ENCODE data around the gene SHROOM2.
"Not testable (repeated sequence)": the region's sequence is repeated elsewhere in the genome, so short reads cannot be mapped to it uniquely, and the experiment has no call there.

Gene SHROOM2, protein sequence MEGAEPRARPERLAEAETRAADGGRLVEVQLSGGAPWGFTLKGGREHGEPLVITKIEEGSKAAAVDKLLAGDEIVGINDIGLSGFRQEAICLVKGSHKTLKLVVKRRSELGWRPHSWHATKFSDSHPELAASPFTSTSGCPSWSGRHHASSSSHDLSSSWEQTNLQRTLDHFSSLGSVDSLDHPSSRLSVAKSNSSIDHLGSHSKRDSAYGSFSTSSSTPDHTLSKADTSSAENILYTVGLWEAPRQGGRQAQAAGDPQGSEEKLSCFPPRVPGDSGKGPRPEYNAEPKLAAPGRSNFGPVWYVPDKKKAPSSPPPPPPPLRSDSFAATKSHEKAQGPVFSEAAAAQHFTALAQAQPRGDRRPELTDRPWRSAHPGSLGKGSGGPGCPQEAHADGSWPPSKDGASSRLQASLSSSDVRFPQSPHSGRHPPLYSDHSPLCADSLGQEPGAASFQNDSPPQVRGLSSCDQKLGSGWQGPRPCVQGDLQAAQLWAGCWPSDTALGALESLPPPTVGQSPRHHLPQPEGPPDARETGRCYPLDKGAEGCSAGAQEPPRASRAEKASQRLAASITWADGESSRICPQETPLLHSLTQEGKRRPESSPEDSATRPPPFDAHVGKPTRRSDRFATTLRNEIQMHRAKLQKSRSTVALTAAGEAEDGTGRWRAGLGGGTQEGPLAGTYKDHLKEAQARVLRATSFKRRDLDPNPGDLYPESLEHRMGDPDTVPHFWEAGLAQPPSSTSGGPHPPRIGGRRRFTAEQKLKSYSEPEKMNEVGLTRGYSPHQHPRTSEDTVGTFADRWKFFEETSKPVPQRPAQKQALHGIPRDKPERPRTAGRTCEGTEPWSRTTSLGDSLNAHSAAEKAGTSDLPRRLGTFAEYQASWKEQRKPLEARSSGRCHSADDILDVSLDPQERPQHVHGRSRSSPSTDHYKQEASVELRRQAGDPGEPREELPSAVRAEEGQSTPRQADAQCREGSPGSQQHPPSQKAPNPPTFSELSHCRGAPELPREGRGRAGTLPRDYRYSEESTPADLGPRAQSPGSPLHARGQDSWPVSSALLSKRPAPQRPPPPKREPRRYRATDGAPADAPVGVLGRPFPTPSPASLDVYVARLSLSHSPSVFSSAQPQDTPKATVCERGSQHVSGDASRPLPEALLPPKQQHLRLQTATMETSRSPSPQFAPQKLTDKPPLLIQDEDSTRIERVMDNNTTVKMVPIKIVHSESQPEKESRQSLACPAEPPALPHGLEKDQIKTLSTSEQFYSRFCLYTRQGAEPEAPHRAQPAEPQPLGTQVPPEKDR (N-terminal part only)

DNA sequence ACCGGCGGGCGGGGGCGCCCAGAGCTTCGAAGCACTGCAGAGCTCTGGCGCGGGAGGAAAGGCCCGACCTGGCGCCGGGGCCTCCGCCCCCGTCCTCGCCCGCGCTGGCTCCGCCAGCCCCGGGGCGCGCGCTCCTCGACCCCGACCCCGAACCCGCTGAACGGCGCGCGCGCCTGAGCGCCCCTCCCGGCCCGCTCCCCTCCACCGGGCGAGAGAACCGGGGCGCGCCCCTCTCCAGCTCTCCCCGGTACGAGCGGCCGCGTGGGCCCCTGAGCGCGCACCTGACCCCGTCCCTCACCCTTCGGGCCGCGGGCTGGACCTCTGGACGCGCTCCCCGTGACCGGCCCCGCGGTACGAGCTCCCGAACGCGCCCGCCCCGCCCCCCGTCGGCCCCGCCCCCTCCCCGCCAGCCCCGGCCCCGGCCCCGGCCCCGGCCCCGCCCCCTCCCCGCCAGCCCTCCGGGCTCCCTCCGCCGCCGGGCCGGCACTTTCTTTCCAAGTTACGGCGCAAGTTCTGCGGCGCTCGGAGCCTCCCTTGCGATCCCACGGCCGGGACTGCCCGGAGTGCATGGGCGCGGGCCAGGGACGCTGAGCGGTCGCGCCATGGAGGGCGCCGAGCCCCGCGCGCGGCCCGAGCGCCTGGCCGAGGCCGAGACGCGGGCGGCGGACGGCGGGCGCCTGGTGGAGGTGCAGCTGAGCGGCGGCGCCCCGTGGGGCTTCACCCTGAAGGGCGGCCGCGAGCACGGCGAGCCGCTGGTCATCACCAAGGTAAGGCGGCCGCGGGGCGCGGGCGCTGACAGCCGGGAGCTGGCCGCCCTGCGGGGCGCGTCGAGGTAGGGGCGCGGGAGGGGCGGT lies at the start of gene SHROOM2:
Gene SHROOM2 (plus strand): TSS at position 486 of the 854 bp plus-strand sequence. CDS start 117 bp downstream, at position 603.
- no peak for DNase-seq (ENCODE audit: low read depth in 1 of 2, low spot score in 1 of 2)

DNA sequence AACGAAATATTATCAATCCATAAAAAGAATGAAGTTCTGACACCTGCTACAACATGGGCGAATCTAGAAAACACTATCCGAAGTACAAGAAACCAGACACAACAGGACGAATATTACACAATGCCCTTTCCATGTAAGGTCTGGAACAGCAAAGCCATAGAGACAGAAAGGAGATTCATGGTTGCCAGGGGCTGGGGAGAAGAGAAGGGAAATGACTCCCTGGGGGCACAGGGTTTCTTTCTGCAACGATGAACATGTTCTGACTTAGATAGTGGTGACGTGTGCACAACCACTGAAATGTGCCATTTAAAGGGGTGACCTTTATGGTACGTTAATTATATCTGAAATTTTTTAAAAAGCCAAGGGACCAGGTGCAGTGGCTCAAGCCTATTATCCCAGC lies 48.9 kb upstream of the SHROOM2 start:
- no peak for DNase-seq (ENCODE audit: low read depth in 1 of 2, low spot score in 1 of 2)

DNA sequence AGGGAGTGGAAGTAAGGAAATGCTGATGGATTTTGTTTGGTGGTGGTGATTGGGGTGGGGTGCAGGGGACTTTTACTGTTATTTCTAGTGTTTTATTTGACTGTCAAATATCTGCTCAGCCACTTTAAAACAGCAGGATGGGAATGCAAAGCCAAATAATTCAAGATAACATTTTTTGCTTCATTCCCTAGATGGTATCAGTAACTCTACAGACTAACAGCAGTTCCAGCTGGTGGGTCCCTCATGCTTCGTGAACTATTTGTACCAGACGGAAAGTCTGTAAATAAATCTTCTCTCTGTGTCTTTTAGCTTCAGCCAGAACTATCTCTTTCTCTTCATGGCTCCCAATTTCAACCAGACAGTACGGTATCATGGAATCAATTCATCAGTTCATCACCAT lies 48.1 kb upstream of the SHROOM2 start:
- no peak for DNase-seq (ENCODE audit: low read depth in 1 of 2, low spot score in 1 of 2)

- no peak for DNase-seq (ENCODE audit: low read depth in 1 of 2, low spot score in 1 of 2)
These were observed 47.1 kb upstream of the SHROOM2 start for GRCh38 chrX:9739130-9739529.

DNA sequence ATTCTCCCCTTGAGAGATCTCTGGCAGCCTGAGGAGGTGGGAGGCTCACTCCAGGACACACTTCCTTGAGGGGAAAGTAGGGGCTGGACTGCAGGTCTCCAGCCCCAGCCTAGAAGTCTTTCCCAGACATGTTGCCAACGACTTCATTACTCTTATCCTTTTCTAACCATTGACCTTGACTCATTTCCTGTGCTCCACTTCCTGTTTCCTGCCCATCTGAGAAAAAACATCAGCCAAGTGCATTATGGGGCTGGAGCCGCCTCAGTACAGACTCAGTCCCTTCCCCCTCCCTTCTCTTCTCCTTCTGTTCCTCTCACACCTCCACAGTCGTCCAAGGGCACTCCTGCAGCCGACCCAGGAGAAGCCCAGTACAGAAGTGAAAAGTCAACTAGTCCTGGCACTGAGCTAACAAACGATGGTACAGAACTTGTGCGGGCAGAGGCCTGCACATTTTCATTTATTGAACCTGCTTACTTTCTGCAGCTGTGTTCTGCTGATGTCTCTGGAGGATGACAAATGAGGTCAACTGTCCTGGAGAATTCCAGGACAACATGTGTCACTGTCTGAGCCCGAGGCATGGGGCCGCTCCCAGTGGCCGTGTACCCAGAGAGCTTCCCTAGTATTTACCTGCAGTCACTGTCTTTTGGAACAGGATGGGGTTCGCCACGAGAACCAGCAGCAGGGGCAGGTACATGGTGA lies 40.7 kb upstream of the SHROOM2 start:
- DNase-seq (ENCODE audit: low read depth in 1 of 2, low spot score in 1 of 2), result no peak

DNA sequence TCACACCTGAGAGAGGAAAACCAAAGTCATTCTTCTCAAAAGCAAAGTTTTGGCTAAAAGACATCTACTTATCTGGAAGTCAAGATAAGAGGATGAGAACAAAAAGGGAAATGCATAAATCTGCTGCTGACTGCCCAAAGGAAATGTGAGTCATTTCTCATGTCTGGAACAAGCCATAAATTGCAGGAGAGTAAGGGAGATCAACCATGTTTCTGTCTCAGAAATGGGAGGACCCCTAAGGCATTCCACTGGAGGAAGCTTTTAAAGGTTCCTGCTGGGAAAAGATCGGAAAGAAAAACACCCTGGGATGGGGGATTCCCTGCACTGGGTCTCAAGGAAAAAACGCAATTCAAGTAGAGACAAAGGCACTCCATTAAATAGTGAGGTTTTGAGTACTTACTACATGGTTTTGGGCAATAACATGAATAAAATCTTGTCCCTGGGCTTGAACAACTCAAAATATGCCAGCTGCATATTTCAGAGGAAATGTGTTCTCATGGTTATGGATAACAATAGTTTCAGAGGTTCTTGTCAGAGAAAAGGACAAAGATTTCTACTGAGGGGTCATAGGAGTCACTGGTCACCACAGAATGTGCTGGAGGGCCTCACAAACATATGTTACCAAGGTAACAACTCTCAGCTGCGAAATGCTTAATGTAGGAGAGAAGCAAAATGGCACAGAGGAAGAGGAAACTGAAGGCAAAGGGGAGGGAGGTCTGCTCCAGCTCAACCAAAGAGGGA lies 39.9 kb upstream of the SHROOM2 start:
- DNase-seq (ENCODE audit: low read depth in 1 of 2, low spot score in 1 of 2), result no peak

DNA sequence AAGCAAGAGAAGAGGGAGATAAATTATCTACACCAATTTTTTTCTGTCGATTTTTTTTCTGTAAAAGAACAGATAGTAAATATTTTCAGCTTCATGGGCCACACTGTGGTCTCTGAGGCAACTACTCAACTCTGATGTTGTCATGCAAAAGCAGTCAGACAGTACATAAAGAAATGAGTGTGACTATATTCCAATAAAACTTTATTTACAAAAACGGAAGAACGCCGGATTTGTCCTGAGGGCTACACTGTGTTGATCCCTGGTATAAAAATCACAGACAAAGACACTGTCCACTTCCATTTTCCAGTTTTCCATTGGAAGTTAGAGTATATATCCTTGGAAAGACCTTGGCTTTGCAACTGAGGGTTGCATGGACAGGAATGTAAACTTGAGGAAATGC lies 38.6 kb upstream of the SHROOM2 start:
- no peak for DNase-seq (ENCODE audit: low read depth in 1 of 2, low spot score in 1 of 2)

GRCh38 chrX:9749146-9749692 lies 37.0 kb upstream of the SHROOM2 start:
- no peak for DNase-seq (ENCODE audit: low read depth in 1 of 2, low spot score in 1 of 2)

DNA sequence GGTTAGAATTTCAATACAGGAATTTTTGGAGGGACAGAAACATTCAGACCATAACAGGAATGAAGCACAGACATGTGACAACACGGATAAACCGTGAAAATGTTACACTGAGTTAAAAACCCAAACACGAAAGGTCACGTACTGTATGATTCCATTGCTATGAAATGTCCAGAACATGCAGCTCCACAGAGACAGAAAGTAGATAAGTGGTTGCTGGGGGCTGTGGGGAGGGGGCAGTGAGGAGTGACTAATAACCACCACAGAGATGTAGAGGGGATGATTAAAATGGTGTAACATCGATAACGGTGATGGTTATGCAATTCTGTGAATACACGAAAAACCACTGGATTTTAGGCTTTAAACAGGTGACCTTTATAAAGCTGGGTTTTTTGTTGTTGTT lies 28.9 kb upstream of the SHROOM2 start:
- DNase-seq (ENCODE audit: low read depth in 1 of 2, low spot score in 1 of 2), result no peak

DNA sequence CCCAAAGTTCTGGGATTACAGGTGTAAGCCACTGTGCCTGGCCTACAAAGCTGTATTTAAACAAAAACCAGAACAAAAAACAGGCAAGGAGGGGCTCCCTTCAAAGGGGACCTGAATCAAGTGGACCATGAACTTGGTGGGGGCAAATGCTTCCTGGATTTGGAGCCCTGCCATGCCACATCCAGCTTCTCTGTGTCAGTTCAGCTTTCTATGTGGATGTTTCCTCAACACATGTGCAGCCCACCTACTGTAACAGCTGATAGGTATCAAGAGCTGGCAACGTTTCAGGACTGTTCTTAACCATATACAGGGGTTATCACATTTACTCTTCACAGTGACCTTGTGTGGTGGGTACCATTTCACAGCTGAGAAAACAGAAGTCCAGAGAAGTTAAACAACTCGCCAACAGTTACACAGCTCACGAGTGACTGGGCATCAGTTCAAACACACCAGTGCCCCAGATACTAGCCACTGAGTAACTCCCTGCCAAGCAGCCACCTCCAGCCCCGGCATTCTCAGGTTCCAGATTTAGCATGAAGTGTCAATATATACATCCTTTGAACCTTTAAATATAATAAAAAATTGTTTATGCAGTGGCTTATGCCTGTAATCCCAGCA lies 28.1 kb upstream of the SHROOM2 start:
- no peak for DNase-seq (ENCODE audit: low read depth in 1 of 2, low spot score in 1 of 2)

DNA sequence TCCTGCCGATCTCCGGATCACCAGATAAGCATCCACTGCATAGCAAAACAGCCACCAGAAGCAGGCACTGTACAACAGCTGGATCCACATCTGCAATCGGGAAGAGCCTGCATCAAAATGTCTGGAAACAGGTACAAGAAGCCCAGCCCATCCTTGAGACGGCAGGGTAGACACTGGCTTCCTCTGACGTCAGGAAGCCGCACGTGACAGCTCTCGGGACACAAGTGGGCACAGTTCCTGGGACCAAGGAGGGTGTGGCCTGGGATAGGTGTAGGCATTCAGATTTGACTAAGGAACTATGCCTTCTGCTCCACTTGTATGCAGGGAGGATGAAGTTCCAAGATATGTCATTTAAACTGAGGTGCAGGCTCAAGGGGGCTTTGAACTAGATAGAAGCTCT lies 26.9 kb upstream of the SHROOM2 start:
- DNase-seq (ENCODE audit: low read depth in 1 of 2, low spot score in 1 of 2), result no peak

DNA sequence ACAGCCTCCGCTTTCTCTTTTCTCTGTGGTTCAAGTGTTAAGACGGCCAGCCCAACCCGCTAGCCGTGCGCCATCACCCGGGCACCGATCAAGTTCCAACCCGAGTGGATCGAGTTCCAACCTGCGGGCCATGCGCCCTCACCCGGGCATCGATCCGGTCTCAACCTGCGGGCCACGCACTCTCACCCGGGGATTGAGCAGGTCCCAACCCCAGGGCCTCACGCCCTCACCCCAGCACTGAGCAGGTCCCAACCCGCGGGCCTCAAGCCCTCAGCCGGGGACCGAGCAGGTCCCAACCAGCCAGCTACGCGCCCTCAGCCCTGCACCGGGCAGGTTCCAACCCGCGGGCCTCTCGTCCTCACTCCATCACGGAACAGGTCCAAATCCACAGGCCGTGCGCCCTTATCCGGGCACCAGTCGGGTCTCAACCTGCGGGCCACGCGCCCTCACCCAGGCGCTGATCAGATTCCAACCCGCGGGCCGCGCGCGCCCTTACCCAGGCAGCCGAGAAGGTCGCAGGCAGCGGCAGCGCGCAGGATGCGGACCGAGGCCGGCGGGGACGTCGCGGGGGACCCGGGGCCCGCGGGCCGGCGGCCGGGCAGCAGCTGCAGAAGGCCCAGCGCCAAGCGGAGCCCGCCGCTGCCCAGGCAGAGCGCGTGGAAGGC lies 21.0 kb upstream of the SHROOM2 start:
- no peak for DNase-seq (ENCODE audit: low read depth in 1 of 2, low spot score in 1 of 2)

GRCh38 chrX:9765737-9766097 lies 20.5 kb upstream of the SHROOM2 start, which contains the start of gene GPR143:
TSS of gene GPR143 (minus strand) at chrX:9765847. CDS start at chrX:9765817, 30 bp downstream.
- no peak for DNase-seq (ENCODE audit: low read depth in 1 of 2, low spot score in 1 of 2)

GRCh38 chrX:9767375-9767774 lies 18.9 kb upstream of the SHROOM2 start:
- DNase-seq (ENCODE audit: low read depth in 1 of 2, low spot score in 1 of 2), result no peak

- not testable (repeated sequence) for DNase-seq (ENCODE audit: low read depth in 1 of 2, low spot score in 1 of 2)
These were observed 17.8 kb upstream of the SHROOM2 start for GRCh38 chrX:9768321-9768839.

- DNase-seq (ENCODE audit: low read depth in 1 of 2, low spot score in 1 of 2), result no peak
These were observed 15.9 kb upstream of the SHROOM2 start for GRCh38 chrX:9770319-9770718.

- no peak for DNase-seq (ENCODE audit: low read depth in 1 of 2, low spot score in 1 of 2)
These were observed 13.3 kb upstream of the SHROOM2 start for GRCh38 chrX:9772943-9773342.

DNA sequence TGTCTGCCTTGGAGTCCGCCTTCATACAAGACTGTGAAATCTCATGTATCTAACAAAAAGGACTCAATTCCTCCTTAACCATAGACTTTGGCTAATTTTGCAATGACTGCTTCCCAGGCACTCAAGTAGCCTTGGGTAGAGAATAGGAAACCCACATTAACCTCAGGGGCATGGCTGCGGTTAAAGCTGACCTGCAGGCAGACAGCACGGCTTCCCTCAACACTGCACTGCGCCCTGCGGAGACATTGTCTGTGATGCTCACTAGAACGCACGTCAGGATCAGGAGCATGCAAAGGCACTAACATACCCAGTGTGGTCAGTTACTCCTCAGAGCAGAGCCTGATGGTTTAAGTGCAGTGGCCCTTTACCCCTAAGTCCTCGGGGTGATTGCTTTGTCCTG lies 10.3 kb upstream of the SHROOM2 start:
- DNase-seq (ENCODE audit: low read depth in 1 of 2, low spot score in 1 of 2), result no peak

Data from activated CD4-positive, alpha-beta T cell treated with anti-CD3 and anti-CD28 coated beads, Interleukin-2, amount 50 U/mL, for 24 hours (primary cell).